GM13976 (cell line): ENCODE results near the gene ASB2.
A peak's percentile ranks its signal among the peaks of the same experiment; 100 is the strongest.

Experiments used
- DNase-seq: peaks from one replicate; pipeline ENCODE4 v3.0.0; 2012; ENCODE audit warnings: low spot score
- CTCF ChIP-seq: IDR thresholded peaks from 2 replicates; pipeline ENCODE4 v1.5.1; 2012; ENCODE audit warnings: borderline replicate concordance, mild to moderate bottlenecking; ENCODE audit not compliant: insufficient read depth; ENCODE audit errors: extremely low read depth, missing control alignments, control extremely low read depth
- in situ Hi-C: fragments of 300-500 bp; cut with MboI; formaldehyde crosslinking; loops from one replicate; pipeline ENCODE4 v1.12.0; 2022; ENCODE audit warnings: low sequenced_read_pairs, mixed read lengths, inconsistent platforms; ENCODE audit not compliant: unreplicated experiment

ASB2 gene

GRCh38 chr14:93991212-93991611 lies 14.8 kb upstream of the ASB2 start:
- in situ Hi-C loops = loop anchor here (25.0 kb wide), 1 partner anchor 1146 kb away; no protein-coding TSS in a partner anchor
- no peak for TF ChIP-seq CTCF
- DNase-seq = no peak

GRCh38 chr14:93989939-93990338 lies 13.6 kb upstream of the ASB2 start:
- TF ChIP-seq CTCF = no peak
- peak; percentile 69 for DNase-seq
- in situ Hi-C loops = loop anchor here (25.0 kb wide), 1 partner anchor 1147 kb away; no protein-coding TSS in a partner anchor

- no peak for TF ChIP-seq CTCF
- in situ Hi-C loops = loop anchor here (25.0 kb wide), 1 partner anchor 1149 kb away; no protein-coding TSS in a partner anchor
- DNase-seq = no peak
These were observed 11.6 kb upstream of the ASB2 start for GRCh38 chr14:93987815-93988476.

GRCh38 chr14:93987376-93987775 lies 11.0 kb upstream of the ASB2 start:
- DNase-seq = no peak
- TF ChIP-seq CTCF = no peak
- in situ Hi-C loops = loop anchor here (25.0 kb wide), 1 partner anchor 1150 kb away; no protein-coding TSS in a partner anchor

GRCh38 chr14:93986955-93987354 lies 10.6 kb upstream of the ASB2 start:
- in situ Hi-C loops = loop anchor here (25.0 kb wide), 1 partner anchor 1150 kb away; no protein-coding TSS in a partner anchor
- no peak for DNase-seq
- no peak for TF ChIP-seq CTCF

GRCh38 chr14:93984987-93985410 lies 8.6 kb upstream of the ASB2 start:
- no peak for TF ChIP-seq CTCF
- no peak for DNase-seq
- in situ Hi-C loops = loop anchor here (25.0 kb wide), 1 partner anchor 1152 kb away; no protein-coding TSS in a partner anchor
